NK-92 (cell line): ENCODE results near the gene STK32B.
"Not testable (repeated sequence)": the region's sequence is repeated elsewhere in the genome, so short reads cannot be mapped to it uniquely, and the experiment has no call there.

Experiments
- DNase-seq: peaks from one replicate; lab custom pipeline; 2025; ENCODE audit not compliant: unreplicated experiment; lab: John Stamatoyannopoulos, UW

The STK32B gene

GRCh38 chr4:5200513-5200912 lies 149.2 kb downstream of the STK32B start:
- DNase-seq: no peak

- no peak for DNase-seq
Observed at GRCh38 chr4:5203309-5203992, 152.2 kb downstream of the STK32B start.

GRCh38 chr4:5203993-5204310 lies 152.7 kb downstream of the STK32B start:
- DNase-seq: no peak

- DNase-seq: no peak
Observed at GRCh38 chr4:5204781-5205180, 153.5 kb downstream of the STK32B start.

- no peak for DNase-seq
Observed at GRCh38 chr4:5206016-5206790, 154.9 kb downstream of the STK32B start.

- DNase-seq: no peak
Observed at GRCh38 chr4:5209862-5210261, 158.6 kb downstream of the STK32B start.

GRCh38 chr4:5211282-5211839 lies 160.1 kb downstream of the STK32B start:
- DNase-seq: no peak

- DNase-seq: no peak
Observed at GRCh38 chr4:5212255-5213013, 161.2 kb downstream of the STK32B start.

GRCh38 chr4:5213087-5213595 lies 161.9 kb downstream of the STK32B start:
- DNase-seq: no peak

GRCh38 chr4:5215321-5215720 lies 164.0 kb downstream of the STK32B start:
- no peak for DNase-seq

- no peak for DNase-seq
Observed at GRCh38 chr4:5217421-5217820, 166.1 kb downstream of the STK32B start.

- DNase-seq: no peak
Observed at GRCh38 chr4:5218376-5219069, 167.2 kb downstream of the STK32B start.

- no peak for DNase-seq
Observed at GRCh38 chr4:5220028-5220427, 168.7 kb downstream of the STK32B start.

GRCh38 chr4:5222047-5222446 lies 170.8 kb downstream of the STK32B start:
- no peak for DNase-seq

- no peak for DNase-seq
Observed at GRCh38 chr4:5222951-5223350, 171.7 kb downstream of the STK32B start.

GRCh38 chr4:5224340-5224739 lies 173.1 kb downstream of the STK32B start:
- no peak for DNase-seq

GRCh38 chr4:5232549-5232948 lies 181.3 kb downstream of the STK32B start:
- DNase-seq: no peak

GRCh38 chr4:5237086-5237660 lies 185.9 kb downstream of the STK32B start:
- no peak for DNase-seq

- no peak for DNase-seq
Observed at GRCh38 chr4:5238173-5238572, 186.9 kb downstream of the STK32B start.

GRCh38 chr4:5247061-5247460 lies 195.8 kb downstream of the STK32B start:
- DNase-seq: not testable (repeated sequence)

GRCh38 chr4:5247735-5248134 lies 196.5 kb downstream of the STK32B start:
- DNase-seq: no peak
